ENCODE data around the gene DCTN2. TPM values are rescaled to one million over a fixed set of nuclear protein-coding genes. Genes with fewer than 3 reads are reported as not detected.

Gene DCTN2
- total and polyA plus RNA-seq, 7 experiments from 2014 or later: 52.1 to 78.8 (median 63.0) TPM

DNA sequence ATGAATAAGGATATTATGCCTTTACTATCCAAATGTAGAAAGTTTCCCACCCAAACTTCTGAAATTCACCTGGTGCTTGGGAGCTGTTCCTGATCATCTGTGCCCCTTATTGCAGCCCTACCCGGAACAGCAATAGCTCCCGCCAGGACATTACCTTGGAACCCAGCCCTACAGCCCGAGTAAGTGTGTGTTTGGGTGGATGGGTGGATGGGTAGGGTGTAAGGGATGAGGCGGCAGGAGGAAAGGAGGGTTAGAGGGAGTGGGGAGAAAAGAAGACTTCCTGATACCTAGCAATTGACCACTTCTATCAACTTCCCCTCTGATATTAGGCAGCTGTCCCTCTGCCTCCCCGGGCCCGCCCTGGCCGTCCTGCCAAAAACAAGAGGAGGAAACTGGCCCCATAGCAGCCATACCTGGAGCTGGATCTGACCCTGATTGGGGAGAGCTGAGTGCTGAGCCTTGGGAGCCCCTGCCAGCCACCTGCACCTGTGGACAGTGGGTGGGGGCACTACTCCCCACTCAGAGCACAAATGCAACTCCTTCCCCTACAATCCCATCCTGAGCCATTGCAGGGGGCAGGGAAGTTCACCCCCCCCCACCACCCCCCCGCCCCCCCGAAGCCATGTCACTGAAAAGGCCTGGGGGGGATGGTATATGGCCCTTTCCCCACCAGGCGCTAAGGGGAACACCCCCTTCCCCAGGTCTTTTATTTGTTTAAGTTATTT lies 18.0 kb downstream of the DCTN2 start:
- no peak for DNase-seq

DNA sequence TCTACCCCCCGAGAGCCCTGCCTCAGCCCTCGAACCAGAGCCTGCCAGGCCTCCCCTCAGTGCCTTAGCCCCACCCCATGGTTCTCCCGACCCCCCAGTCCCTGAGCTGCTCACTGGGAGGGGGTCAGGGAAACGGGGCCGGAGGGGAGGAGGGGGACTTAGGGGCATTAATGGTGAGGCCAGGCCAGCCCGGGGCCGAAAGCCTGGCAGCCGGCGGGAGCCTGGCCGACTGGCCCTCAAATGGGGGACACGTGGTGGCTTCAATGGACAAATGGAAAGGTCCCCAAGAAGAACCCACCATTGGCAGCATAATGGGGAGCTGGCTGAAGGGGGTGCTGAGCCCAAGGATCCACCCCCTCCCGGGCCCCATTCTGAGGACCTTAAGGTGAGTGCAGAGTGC lies 18.8 kb downstream of the DCTN2 start:
- Histone ChIP-seq H3K27ac (ENCODE audit: low read depth, low read length) (no peak overlapping the region), H3K27me3 (ENCODE audit: control insufficient read depth in 2 of 2, insufficient read depth in 2 of 2, low read length in 2 of 2) (no peaks in the 10 kb centered on the region), H3K9me3 (ENCODE audit: control insufficient read depth in 2 of 3, low read length in 3 of 3) (no peaks in the 10 kb centered on the region), H3K4me1 (ENCODE audit: control insufficient read depth in 2 of 2, insufficient read depth in 2 of 2, low read length in 2 of 2) (peaks cover 9 to 11% of the 10 kb centered on the region in 2 donors), H3K4me3 (ENCODE audit: low read length) (no peak overlapping the region), H3K36me3 (ENCODE audit: control insufficient read depth in 2 of 3, insufficient read depth in 3 of 3, low read length in 3 of 3) (peaks cover 7 to 90% (median 34%) of the 10 kb centered on the region in 3 experiments)
- Mint-ChIP-seq H3K9me3 (peaks cover 0 to 5% (median 0%) of the 10 kb centered on the region in 11 donors), H3K27ac (peak overlapping the region in 2 of 9 donors; percentile 22 to 59), H3K4me1 (peaks cover 15 to 25% (median 18%) of the 10 kb centered on the region in 7 donors), H3K36me3 (peaks cover 6 to 30% (median 13%) of the 10 kb centered on the region in 5 donors), H3K27me3 (no peaks in the 10 kb centered on the region), H3K4me3 (no peak overlapping the region)
- ChIA-PET POLR2A (interaction anchor here (0.9 kb wide), 1 partner anchor 69 kb away, joined by 3 read pairs; no protein-coding TSS in a partner anchor), CTCF (no interaction called here)
- no peak for ATAC-seq
- intact Hi-C loops (cut with micrococcal nuclease): loop anchor here in 1 of 2 donors (10.0 kb wide), 1 partner anchor 803 kb away; the partner anchor contains the start of gene NACA
- no peak for DNase-seq

More for the DNA sequence above, 18.0 kb downstream of the DCTN2 start:
- Histone ChIP-seq H3K36me3 (ENCODE audit: control insufficient read depth in 2 of 3, insufficient read depth in 3 of 3, low read length in 3 of 3) (peaks cover 10 to 98% (median 34%) of the 10 kb centered on the region in 3 experiments), H3K9me3 (ENCODE audit: control insufficient read depth in 2 of 3, low read length in 3 of 3) (no peaks in the 10 kb centered on the region), H3K27ac (ENCODE audit: low read depth, low read length) (no peak overlapping the region), H3K27me3 (ENCODE audit: control insufficient read depth in 2 of 2, insufficient read depth in 2 of 2, low read length in 2 of 2) (no peaks in the 10 kb centered on the region), H3K4me1 (ENCODE audit: control insufficient read depth in 2 of 2, insufficient read depth in 2 of 2, low read length in 2 of 2) (peaks cover 2 to 3% of the 10 kb centered on the region in 2 donors), H3K4me3 (ENCODE audit: low read length) (no peak overlapping the region)
- H3K4me3 Mint-ChIP-seq: peak overlapping the region in 1 of 10 donors; percentile 25
- peaks cover 6 to 31% (median 14%) of the 10 kb centered on the region in 5 donors for H3K36me3 Mint-ChIP-seq
- intact Hi-C loops (cut with micrococcal nuclease): loop anchor here in 1 of 2 donors (10.0 kb wide), 1 partner anchor 804 kb away; the partner anchor contains the start of gene NACA
- H3K4me1 Mint-ChIP-seq: peaks cover 7 to 17% (median 10%) of the 10 kb centered on the region in 7 donors
- peaks cover 0 to 1% (median 0%) of the 10 kb centered on the region in 11 donors for H3K9me3 Mint-ChIP-seq
- no peaks in the 10 kb centered on the region for H3K27me3 Mint-ChIP-seq
- no peak for ATAC-seq
- ChIA-PET POLR2A (interaction anchor here (0.6 to 1.3 kb wide), 5 partner anchors 10 to 131 kb away, joined by 3 to 4 read pairs (median 3); no protein-coding TSS in a partner anchor), CTCF (interaction anchor here (0.7 kb wide), 1 partner anchor 52 kb away, joined by 3 read pairs; no protein-coding TSS in a partner anchor)
- H3K27ac Mint-ChIP-seq: peak overlapping the region in 1 of 9 donors; percentile 76

DNA sequence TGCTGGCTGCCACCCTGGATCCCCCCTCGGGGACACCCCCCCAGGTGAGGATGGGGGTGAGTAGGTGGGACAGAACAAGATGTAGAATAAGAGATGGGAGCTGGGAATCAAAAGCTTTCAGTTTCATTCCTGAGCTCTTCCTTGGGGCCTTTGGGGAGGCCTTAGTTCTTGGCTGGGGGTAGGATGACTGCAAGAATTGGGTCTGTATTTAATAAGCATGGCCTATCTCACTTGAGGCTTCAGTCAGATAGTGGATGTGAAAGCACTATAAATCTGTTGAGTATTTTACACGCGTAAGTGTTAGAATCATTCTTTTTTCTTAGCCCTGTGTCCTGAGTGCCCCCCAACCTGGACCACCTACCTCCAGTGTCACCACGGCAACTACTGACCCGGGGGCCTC lies 19.8 kb downstream of the DCTN2 start:
- peaks cover 7 to 80% (median 26%) of the 10 kb centered on the region in 3 experiments for H3K36me3 ChIP-seq (ENCODE audit: control insufficient read depth in 2 of 3, insufficient read depth in 3 of 3, low read length in 3 of 3)
- Mint-ChIP-seq H3K27me3 (peaks cover 0 to under 1% (median 0%) of the 10 kb centered on the region in 5 donors), H3K4me3 (peak overlapping the region in 1 of 10 donors; percentile 41), H3K27ac (peak overlapping the region in 2 of 9 donors; percentile 45 to 65), H3K4me1 (peaks cover 17 to 27% (median 21%) of the 10 kb centered on the region in 7 donors), H3K36me3 (peaks cover 0 to 20% (median 4%) of the 10 kb centered on the region in 5 donors), H3K9me3 (peaks cover 0 to 5% (median 0%) of the 10 kb centered on the region in 11 donors)
- no peaks in the 10 kb centered on the region for H3K9me3 ChIP-seq (ENCODE audit: control insufficient read depth in 2 of 3, low read length in 3 of 3)
- DNase-seq: no peak
- H3K27me3 ChIP-seq (ENCODE audit: control insufficient read depth in 2 of 2, insufficient read depth in 2 of 2, low read length in 2 of 2): no peaks in the 10 kb centered on the region
- peaks cover 9 to 12% of the 10 kb centered on the region in 2 donors for H3K4me1 ChIP-seq (ENCODE audit: control insufficient read depth in 2 of 2, insufficient read depth in 2 of 2, low read length in 2 of 2)
- ChIA-PET POLR2A (interaction anchor here (0.6 to 1.0 kb wide), 2 partner anchors 20 to 53 kb away, joined by 3 to 5 read pairs; partner anchors contain the start of gene DCTN2), CTCF (interaction anchor here (0.6 kb wide), 1 partner anchor 56 kb away, joined by 4 read pairs; no protein-coding TSS in a partner anchor)
- H3K4me3 ChIP-seq (ENCODE audit: low read length): no peak overlapping the region
- intact Hi-C loops (cut with micrococcal nuclease): loop anchor here in 1 of 2 donors (10.0 kb wide), 1 partner anchor 802 kb away; the partner anchor contains the start of gene NACA
- H3K27ac ChIP-seq (ENCODE audit: low read depth, low read length): peak overlapping the region; percentile 35
- ATAC-seq: no peak

- Mint-ChIP-seq H3K27me3 (peaks cover 0 to 3% (median 0%) of the 10 kb centered on the region in 5 donors), H3K27ac (peak overlapping the region in 1 of 9 donors; percentile 45), H3K4me3 (no peak overlapping the region), H3K36me3 (peaks cover 0 to 15% (median 4%) of the 10 kb centered on the region in 5 donors), H3K4me1 (peaks cover 23 to 29% (median 27%) of the 10 kb centered on the region in 7 donors), H3K9me3 (peaks cover 0 to 5% (median 0%) of the 10 kb centered on the region in 11 donors)
- Histone ChIP-seq H3K4me3 (ENCODE audit: low read length) (no peak overlapping the region), H3K36me3 (ENCODE audit: control insufficient read depth in 2 of 3, insufficient read depth in 3 of 3, low read length in 3 of 3) (peaks cover 7 to 74% (median 22%) of the 10 kb centered on the region in 3 experiments), H3K4me1 (ENCODE audit: control insufficient read depth in 2 of 2, insufficient read depth in 2 of 2, low read length in 2 of 2) (peaks cover 14 to 18% of the 10 kb centered on the region in 2 donors), H3K27me3 (ENCODE audit: control insufficient read depth in 2 of 2, insufficient read depth in 2 of 2, low read length in 2 of 2) (no peaks in the 10 kb centered on the region), H3K27ac (ENCODE audit: low read depth, low read length) (peak overlapping the region; percentile 35), H3K9me3 (ENCODE audit: control insufficient read depth in 2 of 3, low read length in 3 of 3) (no peaks in the 10 kb centered on the region)
- CTCF ChIA-PET: interaction anchor here (1.1 kb wide), 1 partner anchor 45 kb away, joined by 3 read pairs; no protein-coding TSS in a partner anchor
- POLR2A ChIA-PET: interaction anchor here (0.6 to 1.0 kb wide), 4 partner anchors 20 to 55 kb away, joined by 3 to 5 read pairs (median 4); partner anchors contain the start of gene DCTN2
- intact Hi-C loops (cut with micrococcal nuclease): loop anchor here in 1 of 2 donors (10.0 kb wide), 1 partner anchor 802 kb away; the partner anchor contains the start of gene NACA
- DNase-seq (no peak), ATAC-seq (no peak)
These were observed 20.4 kb downstream of the DCTN2 start for GRCh38 chr12:57526477-57527126.

DNA sequence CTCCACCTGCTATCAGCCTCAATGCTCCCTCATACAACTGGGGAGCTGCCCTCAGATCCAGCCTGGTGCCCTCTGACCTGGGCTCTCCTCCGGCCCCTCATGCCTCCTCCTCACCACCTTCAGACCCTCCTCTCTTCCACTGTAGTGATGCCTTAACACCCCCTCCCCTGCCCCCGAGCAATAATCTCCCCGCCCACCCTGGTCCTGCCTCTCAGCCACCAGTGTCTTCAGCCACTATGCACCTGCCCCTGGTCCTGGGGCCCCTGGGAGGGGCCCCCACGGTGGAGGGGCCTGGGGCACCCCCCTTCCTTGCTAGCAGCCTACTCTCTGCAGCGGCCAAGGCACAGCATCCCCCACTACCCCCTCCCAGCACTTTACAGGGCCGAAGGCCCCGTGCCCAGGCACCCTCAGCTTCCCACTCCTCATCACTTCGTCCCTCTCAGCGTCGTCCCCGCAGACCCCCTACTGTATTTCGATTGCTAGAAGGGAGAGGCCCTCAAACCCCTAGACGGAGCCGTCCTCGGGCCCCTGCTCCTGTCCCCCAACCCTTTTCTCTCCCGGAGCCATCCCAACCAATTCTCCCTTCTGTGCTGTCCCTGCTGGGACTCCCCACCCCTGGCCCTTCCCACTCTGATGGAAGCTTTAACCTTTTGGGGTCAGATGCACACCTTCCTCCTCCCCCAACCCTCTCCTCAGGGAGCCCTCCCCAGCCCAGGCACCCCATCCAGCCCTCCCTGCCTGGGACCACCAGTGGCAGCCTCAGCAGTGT lies 21.2 kb downstream of the DCTN2 start:
- POLR2A ChIA-PET: interaction anchor here (0.6 to 2.6 kb wide), 3 partner anchors 10 to 45 kb away, joined by 5 to 10 read pairs (median 5); no protein-coding TSS in a partner anchor
- Mint-ChIP-seq H3K36me3 (peaks cover 0 to 12% (median 4%) of the 10 kb centered on the region in 5 donors), H3K4me1 (peaks cover 25 to 36% (median 31%) of the 10 kb centered on the region in 7 donors), H3K27me3 (peaks cover 0 to 3% (median 0%) of the 10 kb centered on the region in 5 donors), H3K27ac (peak overlapping the region in 3 of 9 donors; percentile 14 to 58 (median 32)), H3K9me3 (peaks cover 0 to 5% (median 0%) of the 10 kb centered on the region in 11 donors), H3K4me3 (peak overlapping the region in 2 of 10 donors; percentile 7 to 8)
- peaks cover 5 to 66% (median 22%) of the 10 kb centered on the region in 3 experiments for H3K36me3 ChIP-seq (ENCODE audit: control insufficient read depth in 2 of 3, insufficient read depth in 3 of 3, low read length in 3 of 3)
- CTCF ChIA-PET: interaction anchor here (1.1 kb wide), 1 partner anchor 45 kb away, joined by 3 read pairs; no protein-coding TSS in a partner anchor
- H3K27me3 ChIP-seq (ENCODE audit: control insufficient read depth in 2 of 2, insufficient read depth in 2 of 2, low read length in 2 of 2): no peaks in the 10 kb centered on the region
- no peak for ATAC-seq
- peaks cover 22 to 26% of the 10 kb centered on the region in 2 donors for H3K4me1 ChIP-seq (ENCODE audit: control insufficient read depth in 2 of 2, insufficient read depth in 2 of 2, low read length in 2 of 2)
- H3K4me3 ChIP-seq (ENCODE audit: low read length): no peak overlapping the region
- H3K9me3 ChIP-seq (ENCODE audit: control insufficient read depth in 2 of 3, low read length in 3 of 3): no peaks in the 10 kb centered on the region
- DNase-seq: no peak
- no peak overlapping the region for H3K27ac ChIP-seq (ENCODE audit: low read depth, low read length)
- intact Hi-C loops (cut with micrococcal nuclease): loop anchor here in 1 of 2 donors (10.0 kb wide), 1 partner anchor 801 kb away; the partner anchor contains the start of gene NACA
